HG02852 (cell line): ENCODE measurements around the gene CUL7.
"Not testable (repeated sequence)": the region's sequence is repeated elsewhere in the genome, so short reads cannot be mapped to it uniquely, and the experiment has no call there.

Source experiments
- ATAC-seq: cut with Tn5 transposase; IDR thresholded peaks from one replicate; pipeline ENCODE4 v1.9.1; 2021; ENCODE audit warnings: mild to moderate bottlenecking, moderate library complexity; ENCODE audit not compliant: unreplicated experiment

Gene CUL7

GRCh38 chr6:43053545-43054205, at the start of gene CUL7:
TSS of gene CUL7 (minus strand) at chr6:43053851. CDS start at chr6:43052788, 1,063 bp downstream.
- ATAC-seq, result peak; percentile 76

DNA sequence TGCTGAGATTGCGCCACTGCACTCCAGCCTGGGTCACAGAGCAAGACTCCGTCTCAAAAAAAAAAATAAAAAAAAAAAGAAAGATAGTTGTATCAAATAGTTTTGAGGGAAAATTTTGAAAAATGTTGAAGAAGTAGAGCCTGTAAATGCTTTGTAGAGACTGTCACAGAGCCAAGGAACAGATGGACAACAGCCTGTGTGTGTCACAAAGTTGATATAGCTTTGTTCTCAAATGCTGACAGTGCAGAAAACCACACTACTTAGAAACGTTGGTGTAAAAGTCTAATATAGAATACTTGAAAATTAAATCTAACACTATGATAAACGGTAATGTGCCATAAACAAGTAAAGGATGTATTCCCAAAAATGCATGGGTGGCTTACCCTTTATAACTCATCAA, 47.8 kb upstream of the CUL7 start:
- no peak for ATAC-seq

DNA sequence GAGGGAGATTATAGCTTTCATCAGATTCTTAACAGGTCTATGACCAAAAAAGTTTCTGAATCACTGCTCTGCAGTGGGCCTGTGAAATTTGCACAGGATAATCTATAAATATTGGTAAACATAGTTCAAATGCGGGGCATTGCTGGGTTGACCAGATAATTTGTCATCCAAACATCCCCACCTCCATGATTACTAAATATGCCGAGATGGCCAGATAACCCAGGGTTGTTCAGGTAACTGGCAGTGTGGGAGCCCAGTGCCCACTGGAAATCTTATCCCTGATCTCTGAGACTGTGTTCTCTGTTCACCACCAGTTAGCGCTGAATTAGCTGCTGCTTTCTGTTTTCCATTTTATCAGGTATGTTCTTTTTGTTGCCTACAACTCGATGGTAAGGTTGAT, 43.9 kb upstream of the CUL7 start:
- no peak for ATAC-seq

- no peak for ATAC-seq
Measured at GRCh38 chr6:43097098-43097489, 43.4 kb upstream of the CUL7 start.

- no peak for ATAC-seq
Measured at GRCh38 chr6:43096451-43097097, 42.9 kb upstream of the CUL7 start.

DNA sequence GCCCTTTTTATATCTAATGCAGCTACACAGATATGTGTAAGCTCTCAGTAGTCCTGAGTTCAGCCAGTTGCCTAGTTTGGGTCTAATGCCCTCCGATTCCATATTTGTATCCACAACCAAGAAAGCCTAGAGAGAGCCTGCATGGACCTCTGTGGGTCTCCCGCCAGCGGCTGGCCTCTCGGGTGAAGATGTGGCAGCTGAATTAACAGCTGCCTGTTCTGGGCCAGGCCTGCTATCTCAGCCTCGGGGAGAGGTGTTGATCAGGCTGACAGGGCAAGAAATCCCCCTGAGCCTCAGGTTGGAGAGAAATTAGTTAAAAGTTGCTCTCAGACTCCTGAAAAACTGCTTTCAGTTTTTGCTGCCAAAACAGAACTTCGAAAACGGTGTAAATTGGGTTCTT, 42.3 kb upstream of the CUL7 start:
- ATAC-seq, result no peak

DNA sequence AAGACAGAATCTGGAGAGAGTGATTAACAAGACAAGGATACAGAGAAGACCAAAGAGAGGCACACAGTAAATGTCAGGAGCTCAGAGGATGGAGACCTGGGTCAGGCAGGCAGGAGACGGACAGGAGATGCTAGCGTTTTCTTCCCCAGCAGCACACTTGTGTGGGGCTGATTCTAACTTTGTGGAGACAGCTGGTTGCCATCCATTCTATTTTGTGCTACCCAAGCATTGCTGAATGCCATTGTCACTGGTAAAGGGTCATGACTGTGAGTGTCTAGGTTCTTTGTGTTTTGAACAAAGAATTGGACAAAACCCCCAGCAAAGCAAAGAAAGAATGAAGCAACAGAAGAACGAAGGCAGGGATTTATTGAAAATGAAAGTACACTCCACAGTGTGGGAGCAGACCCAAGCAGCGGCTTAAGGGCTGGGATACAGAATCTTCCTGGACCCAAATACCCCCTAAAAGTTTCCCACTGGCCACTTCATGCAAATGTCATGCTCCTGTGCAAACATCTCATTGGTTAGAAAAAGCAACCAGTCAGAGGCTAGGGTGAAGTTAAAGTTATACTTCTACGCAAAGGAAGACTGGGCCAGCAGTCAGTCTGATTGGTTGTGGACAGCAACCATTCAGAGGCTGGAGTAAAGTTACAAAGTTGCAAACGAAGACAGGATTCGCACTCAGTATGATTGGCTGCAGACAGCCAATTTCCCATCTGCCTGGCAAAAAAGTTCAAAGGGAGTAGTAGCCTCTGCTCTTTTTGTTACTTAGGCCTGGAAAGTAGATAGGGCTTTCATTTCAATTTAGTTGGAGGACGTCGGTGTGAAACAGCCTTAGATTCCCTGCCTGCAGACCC, 40.0 kb upstream of the CUL7 start:
- no peak for ATAC-seq

DNA sequence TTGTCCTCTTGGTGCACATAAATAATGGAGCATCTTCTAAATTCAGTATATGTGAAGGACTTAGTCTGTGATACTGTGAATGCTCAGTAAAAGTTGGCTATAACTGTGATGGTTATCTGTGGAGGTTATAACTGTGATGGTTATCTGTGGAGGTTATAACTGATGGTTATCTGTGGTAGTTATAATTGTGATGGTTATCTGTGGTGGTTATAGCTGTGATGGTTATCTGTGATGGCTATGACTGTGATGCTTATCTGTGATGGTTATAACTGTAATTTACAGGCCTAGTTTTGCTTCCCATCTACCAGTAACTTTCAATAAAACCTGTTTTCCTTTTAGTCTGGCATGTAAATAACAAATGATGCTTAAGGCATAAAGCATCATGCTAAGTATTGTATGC, 39.0 kb upstream of the CUL7 start:
- ATAC-seq, result no peak

DNA sequence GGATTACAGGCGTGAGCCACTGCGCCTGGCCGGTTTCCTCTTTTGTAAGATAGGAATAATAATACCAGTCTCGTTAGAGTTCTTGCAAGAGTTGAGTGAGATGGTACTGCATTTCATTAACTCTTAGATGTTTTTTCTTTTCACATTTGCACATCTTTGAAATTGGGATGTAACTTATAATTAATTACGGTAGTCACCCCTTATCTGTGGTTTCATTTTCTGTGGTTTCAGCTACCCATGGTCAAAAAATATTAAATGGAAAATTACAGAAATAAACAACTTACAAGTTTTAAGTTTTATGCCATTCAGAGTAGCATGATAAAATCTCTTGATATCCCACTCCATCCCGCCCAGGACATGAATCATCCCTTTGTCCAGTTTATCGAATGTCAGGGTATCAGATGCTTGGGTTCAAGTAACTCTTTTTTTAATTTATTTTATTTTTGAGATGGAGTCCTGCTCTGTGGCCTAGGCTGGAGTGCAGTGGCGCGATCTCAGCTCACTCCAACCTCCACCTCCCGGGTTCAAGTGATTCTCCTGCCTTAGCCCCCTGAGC, 37.9 kb upstream of the CUL7 start:
- ATAC-seq, result no peak

DNA sequence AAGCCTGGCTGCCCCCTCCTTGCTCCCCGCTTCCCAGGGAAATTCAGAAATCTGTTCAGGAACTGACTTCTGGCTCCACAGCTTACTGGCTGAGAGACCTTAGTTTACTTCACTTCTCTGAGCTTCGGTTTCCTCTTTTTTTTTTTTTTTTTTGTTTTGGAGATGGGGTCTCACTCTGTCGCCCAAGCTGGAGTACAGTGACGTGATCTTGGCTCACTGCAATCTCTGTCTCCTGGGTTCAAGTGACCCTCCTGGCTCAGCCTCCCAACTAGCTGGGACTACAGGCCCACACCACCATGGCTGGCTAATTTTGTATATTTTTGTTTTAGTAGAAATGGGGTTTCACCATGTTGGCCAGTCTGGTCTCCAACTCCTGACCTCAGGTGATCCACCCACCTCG, 37.4 kb upstream of the CUL7 start:
- no peak for ATAC-seq

DNA sequence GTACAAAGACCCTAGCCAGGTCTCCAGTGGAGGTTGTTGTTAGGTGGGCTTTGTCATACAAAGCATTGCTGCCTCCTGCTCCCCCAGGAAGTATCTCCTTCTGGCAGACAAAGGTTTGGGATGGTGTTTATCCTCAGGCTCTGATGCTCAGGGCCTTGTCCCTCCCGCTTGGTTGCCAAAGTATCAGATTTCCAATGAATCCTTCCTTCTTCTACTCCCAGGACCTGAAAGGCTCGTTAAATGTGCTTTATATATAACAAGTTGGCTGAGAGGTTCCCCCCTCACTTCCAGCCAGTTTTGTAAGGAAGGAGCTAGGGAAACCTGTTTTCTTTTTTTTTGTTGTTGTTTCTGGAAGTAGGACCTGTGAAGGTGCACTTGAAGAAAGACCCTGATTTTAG, 36.9 kb upstream of the CUL7 start:
- no peak for ATAC-seq

- ATAC-seq, result no peak
Measured at GRCh38 chr6:43089874-43090558, 36.4 kb upstream of the CUL7 start.

DNA sequence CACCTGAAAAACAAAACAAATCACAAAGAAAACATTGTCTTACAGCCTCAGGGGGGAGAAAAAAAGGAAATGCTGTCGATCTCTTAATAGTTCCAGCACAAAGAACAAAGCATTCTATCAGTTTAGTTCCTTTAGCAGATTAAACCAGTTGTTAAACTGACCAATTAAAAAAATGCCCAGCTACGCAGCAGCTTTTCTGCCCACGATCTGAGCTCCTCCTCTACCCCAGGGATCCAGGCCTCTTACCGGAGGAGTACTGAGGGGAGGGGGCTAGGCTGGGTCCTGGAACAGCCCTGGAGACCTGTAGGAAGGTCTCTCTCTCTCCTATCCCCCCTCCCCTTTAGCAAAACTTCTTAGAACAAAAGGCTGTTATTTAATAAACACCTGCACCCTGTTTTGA, 35.8 kb upstream of the CUL7 start:
- no peak for ATAC-seq

DNA sequence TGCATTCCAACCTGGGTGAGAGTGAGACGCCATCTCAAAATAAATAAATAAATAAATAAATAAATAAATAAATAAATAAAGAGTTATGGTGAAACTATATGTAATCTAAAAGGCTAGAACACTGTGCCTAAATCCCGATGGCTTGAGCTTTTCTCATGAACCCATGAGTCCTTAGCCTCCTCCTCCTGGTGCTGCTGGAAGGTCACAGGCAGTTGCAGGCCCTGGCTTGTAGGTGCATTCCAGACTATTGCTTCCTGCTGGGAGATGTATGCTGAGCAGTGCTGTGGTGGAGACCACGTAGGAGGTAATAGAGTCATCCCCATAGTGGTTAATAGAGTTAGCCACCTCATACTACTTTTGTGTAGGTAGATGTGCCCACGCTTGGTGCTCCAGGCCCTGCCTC, 35.0 kb upstream of the CUL7 start:
- ATAC-seq, result no peak

- ATAC-seq, result no peak
Measured at GRCh38 chr6:43086022-43086658, 32.5 kb upstream of the CUL7 start.

GRCh38 chr6:43082806-43083655, 29.4 kb upstream of the CUL7 start:
- no peak for ATAC-seq

- not testable (repeated sequence) for ATAC-seq
Measured at GRCh38 chr6:43081922-43082321, 28.3 kb upstream of the CUL7 start.

GRCh38 chr6:43081043-43081442, 27.4 kb upstream of the CUL7 start:
- no peak for ATAC-seq

GRCh38 chr6:43078691-43079090, 25.0 kb upstream of the CUL7 start:
- ATAC-seq, result no peak
